NCI-H2196 treated with DMSO at 0.1 percent for 48 hours (cell line): ENCODE results near the gene CDK17.
A peak's percentile ranks its signal among the peaks of the same experiment; 100 is the strongest.
"Not testable (repeated sequence)": the region's sequence is repeated elsewhere in the genome, so short reads cannot be mapped to it uniquely, and the experiment has no call there.

Source experiments
- DNase-seq: peaks from one replicate; lab custom pipeline; 2025; ENCODE audit not compliant: unreplicated experiment; lab: John Stamatoyannopoulos, UW

Gene CDK17

DNA sequence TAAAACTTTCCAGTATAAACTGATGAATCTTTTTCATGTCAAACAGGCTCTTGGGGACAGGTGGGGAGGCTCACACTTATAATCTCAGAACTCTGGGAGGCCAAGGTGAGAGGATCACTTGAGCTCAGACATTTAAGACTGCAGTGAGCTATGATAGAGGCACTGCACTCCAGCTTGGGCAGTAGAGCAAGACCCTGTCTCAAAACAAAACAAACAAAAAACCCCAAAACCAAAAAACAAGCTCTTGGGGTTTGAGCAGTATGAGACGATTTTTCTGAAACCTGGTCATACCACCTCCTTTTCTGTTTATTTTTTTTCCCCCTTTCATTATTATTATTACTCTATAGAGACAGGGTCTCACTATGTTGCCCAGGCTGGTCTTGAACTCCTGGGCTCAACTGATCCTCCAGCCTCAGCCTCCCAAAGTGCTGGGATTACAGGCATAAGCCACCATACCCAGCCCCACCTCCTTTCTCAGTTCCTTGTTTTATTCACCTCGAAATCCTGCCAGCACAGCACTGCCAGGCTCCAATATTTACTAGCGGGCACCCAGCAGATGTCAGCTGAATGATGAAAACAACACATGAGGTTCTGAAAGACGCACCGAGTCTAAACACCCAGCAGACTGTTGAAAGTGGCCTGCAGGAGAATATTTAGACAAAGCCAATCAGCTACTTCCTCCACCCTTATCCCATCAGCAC, 19.5 kb upstream of the CDK17 start:
- DNase-seq: no peak

DNA sequence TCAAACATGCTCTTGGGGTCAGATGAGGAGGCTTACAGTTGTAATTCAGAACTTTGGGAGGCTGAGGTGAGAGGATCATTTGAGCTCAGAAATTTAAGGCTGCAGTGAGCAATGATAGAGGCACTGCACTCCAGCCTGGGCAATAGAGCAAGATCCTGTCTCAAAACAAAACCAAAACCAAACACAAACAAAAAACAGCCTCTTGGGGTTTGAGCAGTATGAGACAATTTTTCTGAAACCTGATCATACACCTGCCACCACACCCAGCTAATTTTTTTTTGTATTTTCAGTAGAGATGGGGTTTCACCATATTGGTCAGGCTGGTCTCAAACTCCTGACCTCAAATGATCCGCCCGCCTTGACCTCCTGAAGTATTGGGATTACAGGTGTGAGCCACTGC, 17.4 kb upstream of the CDK17 start:
- DNase-seq: not testable (repeated sequence)

DNA sequence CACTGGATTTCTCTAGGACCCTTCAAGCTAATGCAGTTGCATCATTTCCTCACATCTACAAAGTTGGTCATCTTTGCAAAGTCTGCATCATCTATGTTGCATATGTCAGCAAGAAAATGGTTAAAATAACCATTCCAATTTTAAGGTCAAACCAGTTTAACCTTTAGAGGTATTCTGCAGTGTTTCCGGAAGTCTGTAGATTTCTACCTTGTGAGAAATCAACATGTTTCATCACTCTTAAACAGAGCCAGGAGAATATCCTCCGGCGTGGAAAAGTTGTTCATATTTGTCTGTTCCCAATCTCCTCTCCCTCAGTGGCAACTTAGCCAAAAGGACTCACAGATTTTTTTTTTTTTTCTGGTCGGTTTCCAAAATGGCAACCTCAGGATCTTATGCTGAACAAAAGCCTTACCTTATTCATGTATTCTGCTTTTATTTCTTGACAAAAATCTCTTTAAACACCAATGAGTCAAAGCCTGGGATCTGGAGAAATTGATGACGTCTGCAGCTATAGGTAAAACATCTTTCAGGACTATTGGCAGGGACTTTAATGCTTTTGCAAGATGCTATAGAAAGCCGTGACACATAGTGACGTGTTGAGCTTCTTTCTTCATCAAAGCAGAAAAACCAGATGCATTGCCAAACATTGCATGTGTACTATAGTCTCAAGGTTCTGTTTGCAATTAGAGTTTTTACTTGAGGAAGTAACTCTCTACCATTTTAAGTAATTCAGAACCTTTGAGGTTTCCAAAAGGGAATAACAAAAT, 16.0 kb upstream of the CDK17 start:
- DNase-seq: no peak

DNA sequence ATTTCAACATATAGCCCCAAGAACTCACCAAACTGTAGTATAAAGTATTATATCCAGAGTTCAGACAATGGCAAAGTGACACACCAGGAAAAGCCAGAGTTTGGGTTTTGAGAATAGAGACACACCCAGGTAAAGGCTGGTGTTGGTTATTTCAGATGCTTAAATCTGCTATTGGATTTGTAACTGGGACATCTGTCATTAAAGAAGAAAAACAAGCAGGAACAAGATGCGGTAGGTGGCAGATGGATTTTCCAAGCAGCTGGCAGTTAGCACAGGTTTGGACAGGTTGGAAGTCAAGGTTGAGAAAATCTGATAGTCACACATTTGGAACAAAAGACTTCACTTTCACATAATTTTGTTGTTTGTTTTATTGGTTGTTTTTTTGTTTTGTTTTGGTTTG, 14.4 kb upstream of the CDK17 start:
- DNase-seq: no peak

DNA sequence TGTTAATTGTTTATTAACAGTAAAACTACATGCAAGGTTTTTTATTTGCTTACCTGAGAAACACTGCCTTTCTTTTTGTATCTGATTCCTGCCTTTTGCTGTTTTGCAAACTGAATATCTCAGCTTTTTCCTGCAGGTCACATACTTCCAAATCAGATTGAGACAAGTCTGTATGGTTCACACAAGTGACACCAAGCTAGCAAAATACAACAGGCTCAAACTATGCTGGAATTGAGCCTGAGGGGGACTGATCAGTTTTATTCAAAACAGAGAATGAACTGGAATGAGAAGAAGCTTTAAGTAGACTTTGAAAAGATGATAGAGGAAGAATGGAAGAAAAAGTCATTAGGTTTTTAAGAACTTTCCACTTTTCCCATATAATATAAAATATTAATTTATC, 12.2 kb upstream of the CDK17 start:
- DNase-seq: no peak

DNA sequence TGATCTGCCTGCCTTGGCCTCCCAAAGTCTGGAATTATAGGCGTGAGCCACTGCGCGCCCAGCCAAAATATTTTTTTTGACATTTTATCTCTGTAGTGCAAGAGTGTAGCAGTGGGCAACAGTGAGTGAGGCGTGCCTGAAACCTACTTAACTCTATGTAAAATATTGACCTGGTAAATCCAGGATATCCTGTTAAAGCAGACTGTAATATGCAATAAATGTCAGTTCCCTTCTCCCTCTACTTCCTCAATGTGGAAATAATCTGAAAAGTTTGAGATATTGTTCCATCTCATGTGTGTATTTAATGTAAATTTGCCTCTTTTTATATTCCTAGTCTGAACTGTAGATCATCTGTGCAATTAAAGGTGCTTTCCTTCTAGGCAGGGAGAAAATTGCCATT, 9.5 kb upstream of the CDK17 start:
- no peak for DNase-seq

DNA sequence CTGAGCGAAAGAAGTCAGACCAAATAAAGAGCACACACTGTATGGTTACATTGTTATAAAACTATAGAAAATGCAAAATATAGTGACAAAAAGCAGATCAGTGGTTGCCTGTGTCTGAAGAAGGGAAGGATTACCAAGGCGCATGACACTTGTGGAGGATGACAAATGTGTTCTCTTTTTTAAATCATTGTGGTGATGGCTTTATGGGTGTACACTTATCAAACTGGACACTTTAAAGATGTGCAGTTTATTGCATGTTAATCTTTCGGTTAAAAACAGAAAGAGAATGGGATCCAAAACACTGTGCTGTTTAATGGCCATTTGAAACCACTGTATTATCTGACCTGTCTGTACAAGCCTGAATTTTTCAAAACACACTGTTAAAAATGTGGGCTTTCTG, 8.8 kb upstream of the CDK17 start:
- DNase-seq: no peak

DNA sequence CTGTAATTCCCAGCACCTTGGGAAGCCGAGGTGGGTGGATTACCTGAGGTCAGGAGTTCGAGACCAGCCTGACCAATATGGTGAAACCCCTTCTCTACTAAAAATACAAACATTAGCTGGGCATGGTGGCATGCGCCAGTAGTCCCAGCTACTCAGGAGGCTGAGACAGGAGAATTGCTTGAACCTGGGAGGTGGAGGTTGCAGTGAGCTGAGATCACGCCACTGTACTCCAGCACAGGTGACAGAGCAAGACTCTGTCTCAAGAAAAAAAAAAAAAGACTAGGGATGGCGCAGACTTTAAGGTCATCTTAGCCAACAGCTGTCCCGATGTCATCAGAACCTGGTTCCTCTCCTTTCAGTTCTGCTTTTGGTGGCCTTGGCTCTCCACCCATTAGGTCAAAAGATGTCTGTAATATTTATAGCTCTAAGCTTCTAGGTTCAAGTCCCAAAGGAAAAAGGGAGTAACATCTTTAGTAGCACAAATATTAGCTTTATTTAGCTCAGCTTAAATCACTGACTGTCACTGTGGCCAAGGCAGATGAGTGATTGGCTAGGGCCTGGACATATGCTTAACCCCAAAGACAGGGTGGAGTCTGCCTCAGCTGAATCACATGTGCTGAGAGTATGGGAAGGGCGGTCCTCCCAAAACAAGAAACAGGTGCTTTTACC, 7.3 kb upstream of the CDK17 start:
- not testable (repeated sequence) for DNase-seq

DNA sequence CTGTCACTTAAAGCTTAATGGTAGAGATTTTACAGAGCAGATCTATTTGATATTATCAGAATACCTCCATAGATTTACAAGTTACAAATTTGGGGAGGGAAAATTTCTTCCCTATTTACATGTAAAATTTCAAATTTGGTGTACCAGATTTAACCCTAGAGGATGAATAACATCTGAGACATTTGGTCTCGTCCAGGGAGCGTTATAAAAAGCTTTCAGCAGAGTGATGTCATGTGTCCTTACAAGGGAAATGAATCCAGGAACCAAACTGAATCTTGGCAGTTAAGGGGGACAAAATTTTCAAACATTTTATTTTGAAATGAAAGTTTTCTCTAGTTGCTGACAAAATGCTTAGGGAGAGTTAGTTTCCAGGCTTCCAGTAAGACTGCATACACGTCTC, 4.5 kb upstream of the CDK17 start:
- DNase-seq: no peak

DNA sequence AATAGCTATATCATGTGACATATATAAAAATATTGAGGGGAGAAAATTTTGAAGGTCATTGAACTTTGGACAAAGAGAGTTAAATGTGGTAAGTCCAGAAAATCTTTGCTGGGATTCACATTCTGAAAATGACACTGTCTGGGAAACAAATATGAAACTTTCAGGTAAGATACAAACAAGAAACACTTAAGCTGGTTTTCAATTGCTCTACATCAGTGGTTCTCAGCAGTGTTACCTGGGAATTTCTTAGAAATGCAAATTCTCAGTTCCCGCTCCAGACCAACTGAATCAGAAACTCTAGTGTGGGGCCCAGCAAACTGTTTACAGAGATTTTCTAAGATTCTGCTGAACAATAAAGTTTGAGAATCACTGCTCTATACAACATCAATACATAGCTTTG, 3.6 kb upstream of the CDK17 start:
- DNase-seq: no peak

DNA sequence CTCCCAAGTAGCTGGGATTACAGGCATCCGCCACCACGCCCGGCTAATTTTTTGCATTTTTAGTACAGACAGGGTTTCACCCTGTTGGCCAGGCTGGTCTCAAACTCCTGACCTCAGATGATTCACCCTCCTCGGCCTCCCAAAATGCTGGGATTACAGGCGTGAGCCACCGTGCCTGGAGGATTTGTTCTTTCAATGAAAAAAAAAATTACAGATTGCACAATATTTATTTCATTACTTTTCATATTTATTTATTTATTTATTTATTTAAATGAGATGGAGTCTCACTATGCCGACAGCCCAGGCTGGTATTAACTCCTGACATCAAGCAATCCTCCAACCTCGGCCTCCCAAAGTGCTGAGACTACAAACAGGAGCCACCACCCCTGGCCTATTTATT, 2.3 kb upstream of the CDK17 start:
- DNase-seq: not testable (repeated sequence)

DNA sequence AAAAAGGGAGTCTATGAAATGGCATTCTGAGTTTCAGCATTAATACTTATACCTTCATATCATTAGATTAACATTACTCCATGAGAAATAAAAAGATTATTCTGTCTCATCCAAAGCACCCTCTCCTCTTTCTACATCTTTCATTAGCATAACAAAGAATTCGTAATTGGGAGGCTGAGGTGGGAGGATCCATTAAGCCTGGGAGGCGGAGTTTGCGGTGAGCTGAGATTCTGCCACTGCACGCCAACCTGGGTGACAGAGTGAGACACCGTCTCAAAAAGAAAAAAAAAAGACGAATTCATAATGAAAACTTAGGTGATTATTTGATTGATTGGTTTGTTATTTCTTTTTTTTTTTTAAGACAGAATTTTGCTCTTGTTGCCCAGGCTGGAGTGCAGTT, 1.8 kb upstream of the CDK17 start:
- DNase-seq: no peak

DNA sequence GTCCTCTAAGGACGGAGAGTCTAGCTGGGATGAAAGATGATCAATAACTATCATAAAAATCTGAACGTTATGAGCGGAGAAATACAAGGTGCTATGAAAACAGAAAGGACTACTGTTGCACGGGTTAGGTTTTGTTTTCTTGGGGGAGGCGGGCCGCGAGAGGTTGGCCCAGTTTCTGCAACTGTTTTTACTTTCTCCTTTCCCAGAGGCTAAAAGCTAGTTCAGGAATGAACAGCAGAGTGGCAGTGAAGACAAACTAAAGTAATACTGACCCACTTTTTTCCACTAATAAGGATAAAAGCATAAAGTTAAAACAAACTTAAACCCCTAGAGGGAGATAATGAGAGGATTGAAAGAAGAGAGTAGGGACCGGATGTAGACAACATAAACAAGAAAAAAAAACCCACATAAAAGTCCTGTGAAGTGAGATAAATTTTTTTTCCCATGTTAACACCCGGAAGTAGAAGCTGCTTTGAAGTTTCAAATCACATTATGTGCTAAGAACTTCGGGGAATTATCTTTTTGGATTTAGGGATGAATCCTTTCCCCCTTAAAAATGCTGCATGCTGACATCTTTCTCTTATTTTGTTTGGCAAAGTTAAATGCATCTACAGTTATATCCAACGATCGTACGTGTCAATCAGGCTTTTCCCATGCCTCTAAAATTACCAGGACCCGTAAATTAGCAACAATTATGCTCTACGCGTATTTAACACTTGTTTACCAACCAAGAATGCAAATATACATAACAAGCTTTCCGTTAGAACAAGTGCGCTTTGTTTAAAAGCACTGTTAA, 1.0 kb upstream of the CDK17 start:
- DNase-seq: peak; percentile 27

DNA sequence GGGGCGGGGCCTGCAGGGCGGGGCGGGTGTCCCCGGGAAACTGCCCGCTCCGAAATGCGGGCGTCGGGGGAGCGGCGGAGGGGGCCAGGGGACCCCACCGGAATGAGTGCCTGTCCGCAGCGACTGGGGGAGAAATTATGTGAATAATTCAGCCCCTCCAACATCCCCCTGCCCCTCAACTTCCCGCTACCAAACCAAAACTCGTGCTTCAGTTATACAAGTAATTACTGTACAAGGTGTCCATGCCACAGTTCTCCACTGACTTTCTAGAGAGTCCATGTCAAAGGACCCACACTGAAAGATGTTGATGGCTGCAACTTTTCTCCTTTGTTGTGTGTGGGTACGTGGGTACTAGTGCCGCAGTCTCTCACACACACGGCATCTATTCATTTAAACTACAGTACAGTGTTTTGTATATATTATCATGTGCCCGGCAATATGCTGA, 414 bp upstream of the CDK17 start:
- DNase-seq: peak; percentile 31

DNA sequence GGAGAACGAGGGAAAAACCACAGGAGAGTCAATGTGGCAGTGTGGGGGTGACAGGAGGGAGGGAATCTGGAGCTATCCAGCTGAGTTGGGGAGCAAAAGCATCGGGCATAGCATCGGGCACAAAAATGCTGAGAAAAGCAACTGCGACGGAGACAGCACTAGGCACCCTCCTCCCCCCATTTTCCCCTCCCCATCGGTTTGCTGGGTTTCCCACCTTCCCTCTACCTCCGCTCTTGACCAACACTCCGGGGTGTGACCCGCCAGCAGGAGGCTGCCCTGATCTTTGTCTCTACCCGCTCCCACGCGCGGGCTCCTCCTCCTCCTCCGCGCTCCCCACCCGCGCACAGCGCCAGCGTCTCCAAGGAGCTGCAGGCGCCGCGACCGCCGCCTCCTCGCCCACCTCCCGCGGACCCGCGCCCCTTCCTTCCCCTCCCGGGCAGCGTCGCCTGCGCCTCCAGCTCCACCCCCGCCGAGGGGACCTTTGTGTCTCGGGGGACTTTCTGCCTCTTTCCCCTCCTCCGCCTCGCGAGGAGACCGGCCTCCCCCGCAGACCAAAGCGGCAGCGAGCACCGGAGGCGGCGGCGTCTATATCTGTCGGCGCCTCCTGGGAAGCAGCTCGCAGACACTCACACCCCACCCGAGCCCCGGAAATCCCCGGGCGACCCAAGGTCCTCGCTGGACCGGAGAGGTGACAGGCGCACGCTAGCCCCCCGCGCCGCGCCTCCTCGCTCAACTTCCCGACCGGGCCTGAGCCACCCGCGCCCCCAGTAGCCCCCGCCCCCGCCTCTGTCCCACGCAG, 920 bp downstream of the CDK17 start:
- DNase-seq: peak; percentile 9

DNA sequence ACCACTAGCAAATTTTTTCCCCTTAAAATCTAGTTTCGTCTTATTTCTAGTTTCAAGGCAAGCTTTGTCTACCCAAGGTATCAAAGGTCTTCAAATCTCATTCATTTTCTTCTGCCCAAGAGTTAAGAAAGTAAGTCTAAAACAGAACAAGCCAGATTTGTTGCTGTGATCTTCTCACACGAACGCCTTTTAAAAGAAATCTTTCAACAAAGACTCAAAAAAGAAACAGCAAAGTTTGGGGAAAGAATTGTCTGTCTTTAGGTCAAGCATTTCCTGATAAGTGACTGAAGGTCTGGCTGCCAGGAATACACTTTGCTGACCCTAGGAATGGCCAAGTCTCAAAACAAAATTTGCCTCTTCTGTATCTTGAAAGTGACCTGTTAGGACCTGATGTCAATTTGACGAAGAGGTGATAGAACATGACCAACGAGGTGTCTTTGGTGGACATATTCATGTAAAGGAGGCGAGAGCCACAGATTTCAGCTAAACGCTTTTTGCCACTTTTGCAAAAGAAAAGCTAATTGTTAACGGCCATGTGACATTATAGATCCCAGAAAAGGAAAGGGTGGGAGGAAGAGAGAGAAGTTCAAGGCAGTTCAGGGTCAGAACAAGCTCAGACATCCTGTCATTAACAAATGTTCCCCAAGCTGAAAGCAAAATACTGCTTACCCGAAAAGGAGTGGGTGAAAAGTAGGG, 1.7 kb downstream of the CDK17 start:
- no peak for DNase-seq

DNA sequence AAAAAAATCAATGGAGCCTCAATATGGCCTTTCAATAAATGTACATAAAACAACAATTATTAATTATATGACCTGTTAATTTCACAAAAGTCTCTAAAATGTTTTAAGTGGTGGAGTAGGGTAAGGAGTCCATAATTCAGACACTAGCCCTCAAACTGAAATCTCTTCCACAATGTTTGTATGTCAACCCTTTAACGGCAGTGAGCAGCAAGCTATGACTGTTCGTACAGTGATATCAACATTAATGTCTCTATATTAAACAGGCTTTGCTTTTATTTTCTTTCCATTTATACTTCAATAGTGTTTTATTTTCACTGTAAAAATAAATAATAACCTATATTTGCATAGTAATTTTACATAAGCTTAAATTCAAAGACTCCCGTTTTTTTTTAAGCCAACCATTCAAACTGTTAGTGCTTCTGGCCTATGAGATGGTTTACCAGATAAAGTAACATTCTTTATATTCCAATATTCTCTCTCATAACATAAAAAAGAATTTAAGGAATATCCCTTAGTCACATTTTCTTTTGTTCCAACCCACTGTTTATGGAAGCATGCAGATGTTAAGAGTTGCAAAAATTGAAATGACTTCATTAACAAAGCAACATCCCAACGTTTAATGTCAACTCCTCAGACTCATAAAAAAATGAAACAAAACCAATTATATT, 2.3 kb downstream of the CDK17 start:
- no peak for DNase-seq

DNA sequence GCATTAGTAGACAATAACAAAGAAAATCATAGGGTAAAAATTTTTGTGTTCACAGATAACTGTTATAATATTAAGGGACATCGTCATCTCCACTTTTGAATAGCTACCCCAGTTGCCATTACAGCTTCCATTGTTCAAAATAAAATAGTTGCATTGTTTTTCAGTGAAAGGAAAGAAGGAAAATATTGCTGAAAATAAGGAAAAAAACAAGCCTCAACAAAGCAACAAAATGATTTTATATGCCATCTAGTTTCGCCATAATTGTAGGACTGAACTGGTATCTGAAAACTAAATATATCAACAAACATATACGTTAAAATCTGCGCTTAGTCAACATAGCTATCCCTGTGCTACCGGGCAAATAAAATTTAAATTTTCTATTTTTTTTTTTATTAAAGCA, 3.3 kb downstream of the CDK17 start:
- DNase-seq: no peak

DNA sequence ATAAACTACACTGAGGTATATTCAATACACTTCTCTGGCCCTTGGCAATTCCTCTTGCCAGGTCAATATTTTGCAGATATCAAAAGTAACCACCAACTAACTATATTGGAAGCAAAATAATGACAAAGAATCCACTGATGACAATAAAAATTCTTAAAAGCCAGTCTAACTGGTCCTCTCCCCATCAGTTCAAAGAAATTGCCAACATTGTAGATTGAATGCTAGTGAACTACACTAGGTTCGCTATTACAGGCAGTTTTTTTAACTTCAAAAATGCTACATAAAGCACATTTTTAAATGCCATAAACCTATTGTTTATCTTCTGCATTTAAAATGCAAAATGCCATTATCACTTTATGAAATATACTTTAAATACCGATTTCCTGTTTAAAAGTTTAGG, 4.0 kb downstream of the CDK17 start:
- DNase-seq: no peak
